Liver (tissue), 9 donors: ENCODE data around the gene P4HTM. TPM values are rescaled to one million over a fixed set of nuclear protein-coding genes. Genes with fewer than 3 reads are reported as not detected.

Experiments used
- DNase-seq: peaks from one replicate; pipeline ENCODE4 v3.0.0-alpha.2; 2017; ENCODE audit warnings: low spot score
- H3K27ac ChIP-seq, 2 donors: one replicate each; pipeline ENCODE4 v1.7.0; 2013; ENCODE audit warnings: inconsistent platforms in 2 of 2, low read length in 2 of 2, control low read depth in 1 of 2, low read depth in 1 of 2, mild to moderate bottlenecking in 1 of 2
- H3K27me3 ChIP-seq, 4 donors: one replicate each; pipeline versions ENCODE4 v1.6.1 to v1.7.0; 2013; ENCODE audit warnings: low read length in 3 of 4, inconsistent platforms in 1 of 4, mild to moderate bottlenecking in 1 of 4, moderate library complexity in 1 of 4; ENCODE audit not compliant: control insufficient read depth in 4 of 4, insufficient read depth in 4 of 4
- H3K36me3 ChIP-seq, 4 donors: one replicate each; pipeline versions ENCODE4 v1.6.1 to v1.7.0; 2013; ENCODE audit warnings: low read length in 3 of 4, mild to moderate bottlenecking in 3 of 4, low read depth in 1 of 4, moderate library complexity in 1 of 4; ENCODE audit not compliant: control insufficient read depth in 4 of 4, insufficient read depth in 3 of 4
- H3K4me1 ChIP-seq, 4 donors: one replicate each; pipeline versions ENCODE4 v1.6.1 to v1.7.0; 2013; ENCODE audit warnings: low read length in 3 of 4, mild to moderate bottlenecking in 3 of 4, moderate library complexity in 1 of 4; ENCODE audit not compliant: control insufficient read depth in 4 of 4, insufficient read depth in 4 of 4
- H3K4me3 ChIP-seq, 3 donors: one replicate each; pipeline versions ENCODE4 v1.6.1 to v1.7.0; 2013; ENCODE audit warnings: low read length in 3 of 3, control low read depth in 1 of 3, low read depth in 1 of 3, mild to moderate bottlenecking in 1 of 3
- H3K9ac ChIP-seq, 2 donors: one replicate each; pipeline ENCODE4 v1.7.0; 2013; ENCODE audit warnings: low read length in 2 of 2, mild to moderate bottlenecking in 2 of 2, moderate library complexity in 2 of 2, control low read depth in 1 of 2, low read depth in 1 of 2
- H3K9me3 ChIP-seq, 4 donors: one replicate each; pipeline versions ENCODE4 v1.6.1 to v1.7.0; 2013; ENCODE audit warnings: low read length in 3 of 4; ENCODE audit not compliant: control insufficient read depth in 4 of 4
- CTCF ChIP-seq: fragments of 150-350 bp; IDR thresholded peaks from 2 replicates; pipeline ENCODE4 v1.5.1; 2017; ENCODE audit warnings: improper control_type of control experiment, low read depth, low read length; ENCODE audit not compliant: missing input control
- EGR1 ChIP-seq, 2 donors: IDR thresholded peaks; 2 replicates each; pipeline ENCODE4 v1.6.1; 2016 to 2018; ENCODE audit warnings: antibody characterized with exemption in 2 of 2, low read depth in 2 of 2
- FOXA1 ChIP-seq: IDR thresholded peaks from 2 replicates; pipeline ENCODE4 v1.6.1; 2016; ENCODE audit warnings: antibody characterized with exemption
- FOXA2 ChIP-seq: IDR thresholded peaks from 2 replicates; pipeline ENCODE4 v1.6.1; 2016; ENCODE audit warnings: antibody characterized with exemption
- GABPA ChIP-seq, 2 donors: IDR thresholded peaks in 1 of 2; conservative IDR thresholded peaks in 1 of 2; 2 replicates each; pipeline ENCODE4 v1.6.1; 2016; ENCODE audit warnings: antibody characterized with exemption in 2 of 2, mild to moderate bottlenecking in 1 of 2, moderate library complexity in 1 of 2
- RXRA ChIP-seq, 2 donors: IDR thresholded peaks; 2 replicates each; pipeline ENCODE4 v1.6.1; 2017 to 2018; ENCODE audit warnings: antibody characterized with exemption in 2 of 2, mild to moderate bottlenecking in 1 of 2
- SP1 ChIP-seq: IDR thresholded peaks from 2 replicates; pipeline ENCODE4 v1.6.1; 2018; ENCODE audit warnings: antibody characterized with exemption, mild to moderate bottlenecking
- TAF1 ChIP-seq: conservative IDR thresholded peaks from 2 replicates; pipeline ENCODE4 v1.6.1; 2016; ENCODE audit warnings: antibody characterized with exemption, mild to moderate bottlenecking
- WGBS: extraction: QIAGEN DNeasy Blood & Tissue Kit; methylation state at CpG from one replicate; pipeline ENCODE4 v1.1.7; 2013; 5-methylcytosine and 5-hydroxymethylcytosine counted together
- polyA plus RNA-seq, 2 donors: library from polyadenylated mRNA; stranded (reverse) in 1 of 2; unstranded in 1 of 2; fragments of 200-250 nt in 1 of 2; fragments of >200 nt in 1 of 2; fragmentation: Nextera tagmentation in 1 of 2; extraction: Ambion mirVana in 1 of 2; gene quantifications; one replicate each; pipeline versions ENCODE4 v1.2.1 to v1.2.3, GENCODE V29; 2013 to 2015
- total RNA-seq, 2 donors: library from RNA; depleted of rRNA; stranded (reverse); fragments of >200 nt; gene quantifications; one replicate each; pipeline ENCODE4 v1.2.3, GENCODE V29; 2014
- TF ChIP-seq, protein P1 (sequence below): IDR thresholded peaks from 2 replicates; pipeline ENCODE4 v1.6.1; 2016; ENCODE audit warnings: antibody characterized with exemption, mild to moderate bottlenecking
- TF ChIP-seq, protein P2 (sequence below): IDR thresholded peaks from 2 replicates; pipeline ENCODE4 v1.6.1; 2016; ENCODE audit warnings: antibody characterized with exemption
- TF ChIP-seq, protein P3 (sequence below): IDR thresholded peaks from 2 replicates; pipeline ENCODE4 v1.6.1; 2016; ENCODE audit warnings: antibody characterized with exemption
- donor health status: healthy.
- donor health status: healthy.
- donor health status: healthy.
- donor health status: healthy.
- donor health status: healthy.

The P4HTM gene
- total and polyA plus RNA-seq, 4 donors = 10.0 to 16.2 (median 11.9) TPM

DNA sequence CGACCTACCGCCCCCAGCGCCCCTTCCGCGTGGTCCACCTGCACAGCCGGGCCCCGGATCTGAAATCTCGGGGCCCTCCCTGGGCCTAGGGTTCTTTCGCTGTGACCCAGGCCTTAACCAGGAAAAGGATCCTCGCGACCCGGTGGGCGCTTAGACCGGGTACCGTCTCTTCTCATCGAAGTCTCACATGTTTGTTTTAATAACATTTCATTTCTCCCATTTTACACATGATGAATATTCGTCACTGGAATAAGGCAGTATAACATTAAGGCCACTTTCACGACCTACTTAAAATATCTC is 28.6 kb downstream of the P4HTM start:
- peak overlapping the region; percentile 55 to 95 (median 89) for H3K4me3 ChIP-seq
- no peaks in the 10 kb centered on the region for H3K9me3 ChIP-seq
- H3K4me1 ChIP-seq = peaks cover 14 to 45% (median 37%) of the 10 kb centered on the region in 4 donors
- TF ChIP-seq, protein P1, sequence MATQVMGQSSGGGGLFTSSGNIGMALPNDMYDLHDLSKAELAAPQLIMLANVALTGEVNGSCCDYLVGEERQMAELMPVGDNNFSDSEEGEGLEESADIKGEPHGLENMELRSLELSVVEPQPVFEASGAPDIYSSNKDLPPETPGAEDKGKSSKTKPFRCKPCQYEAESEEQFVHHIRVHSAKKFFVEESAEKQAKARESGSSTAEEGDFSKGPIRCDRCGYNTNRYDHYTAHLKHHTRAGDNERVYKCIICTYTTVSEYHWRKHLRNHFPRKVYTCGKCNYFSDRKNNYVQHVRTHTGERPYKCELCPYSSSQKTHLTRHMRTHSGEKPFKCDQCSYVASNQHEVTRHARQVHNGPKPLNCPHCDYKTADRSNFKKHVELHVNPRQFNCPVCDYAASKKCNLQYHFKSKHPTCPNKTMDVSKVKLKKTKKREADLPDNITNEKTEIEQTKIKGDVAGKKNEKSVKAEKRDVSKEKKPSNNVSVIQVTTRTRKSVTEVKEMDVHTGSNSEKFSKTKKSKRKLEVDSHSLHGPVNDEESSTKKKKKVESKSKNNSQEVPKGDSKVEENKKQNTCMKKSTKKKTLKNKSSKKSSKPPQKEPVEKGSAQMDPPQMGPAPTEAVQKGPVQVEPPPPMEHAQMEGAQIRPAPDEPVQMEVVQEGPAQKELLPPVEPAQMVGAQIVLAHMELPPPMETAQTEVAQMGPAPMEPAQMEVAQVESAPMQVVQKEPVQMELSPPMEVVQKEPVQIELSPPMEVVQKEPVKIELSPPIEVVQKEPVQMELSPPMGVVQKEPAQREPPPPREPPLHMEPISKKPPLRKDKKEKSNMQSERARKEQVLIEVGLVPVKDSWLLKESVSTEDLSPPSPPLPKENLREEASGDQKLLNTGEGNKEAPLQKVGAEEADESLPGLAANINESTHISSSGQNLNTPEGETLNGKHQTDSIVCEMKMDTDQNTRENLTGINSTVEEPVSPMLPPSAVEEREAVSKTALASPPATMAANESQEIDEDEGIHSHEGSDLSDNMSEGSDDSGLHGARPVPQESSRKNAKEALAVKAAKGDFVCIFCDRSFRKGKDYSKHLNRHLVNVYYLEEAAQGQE = no peak
- TF ChIP-seq GABPA (IDR thresholded peaks at IDR 0.05 in 1 of 2, conservative IDR thresholded peaks at IDR 0.05 in 1 of 2) (peak in 1 of 2 donors; percentile 64), SP1 (no peak)
- DNase-seq = no peak
- H3K27me3 ChIP-seq = no peaks in the 10 kb centered on the region
- peaks cover 7 to 30% (median 16%) of the 10 kb centered on the region in 4 donors for H3K36me3 ChIP-seq
- WGBS = 2% methylated on average over 18 of the region's 18 CpGs
- H3K27ac ChIP-seq = peak overlapping the region; percentile 30 to 53
- H3K9ac ChIP-seq = peak overlapping the region; percentile 15 to 67

DNA sequence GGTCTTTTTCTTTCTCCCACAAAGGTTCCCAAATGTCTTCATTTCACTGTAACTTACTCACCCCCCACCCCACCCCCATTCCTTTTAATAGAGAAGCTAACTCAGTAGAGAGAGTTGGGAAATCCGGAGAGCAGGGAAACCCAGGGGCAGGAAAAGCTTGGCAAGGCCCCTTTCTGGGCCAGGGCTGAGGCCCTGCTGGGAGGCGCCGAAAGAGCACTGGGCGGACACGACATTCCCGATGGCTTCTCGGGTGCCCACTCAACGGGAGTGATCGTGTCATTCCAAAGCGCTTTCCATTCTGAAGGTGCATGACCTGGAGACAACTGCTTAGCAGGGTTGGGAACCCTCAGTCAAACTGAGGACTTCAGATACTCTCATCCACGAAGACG is 29.9 kb downstream of the P4HTM start:
- Histone ChIP-seq H3K27ac (peak overlapping the region; percentile 15 to 97), H3K9me3 (no peaks in the 10 kb centered on the region), H3K4me1 (peaks cover 14 to 51% (median 37%) of the 10 kb centered on the region in 4 donors), H3K4me3 (peak overlapping the region in 2 of 3 donors; percentile 58 to 70), H3K36me3 (peaks cover 2 to 29% (median 24%) of the 10 kb centered on the region in 4 donors), H3K9ac (peak overlapping the region in 1 of 2 donors; percentile 96), H3K27me3 (no peaks in the 10 kb centered on the region)
- TF ChIP-seq, protein P2, sequence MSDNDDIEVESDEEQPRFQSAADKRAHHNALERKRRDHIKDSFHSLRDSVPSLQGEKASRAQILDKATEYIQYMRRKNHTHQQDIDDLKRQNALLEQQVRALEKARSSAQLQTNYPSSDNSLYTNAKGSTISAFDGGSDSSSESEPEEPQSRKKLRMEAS = no peak
- TF ChIP-seq TAF1 = no peak
- no peak for TF ChIP-seq RXRA (IDR thresholded peaks at IDR 0.05)
- no peak for TF ChIP-seq CTCF
- TF ChIP-seq, protein P3, sequence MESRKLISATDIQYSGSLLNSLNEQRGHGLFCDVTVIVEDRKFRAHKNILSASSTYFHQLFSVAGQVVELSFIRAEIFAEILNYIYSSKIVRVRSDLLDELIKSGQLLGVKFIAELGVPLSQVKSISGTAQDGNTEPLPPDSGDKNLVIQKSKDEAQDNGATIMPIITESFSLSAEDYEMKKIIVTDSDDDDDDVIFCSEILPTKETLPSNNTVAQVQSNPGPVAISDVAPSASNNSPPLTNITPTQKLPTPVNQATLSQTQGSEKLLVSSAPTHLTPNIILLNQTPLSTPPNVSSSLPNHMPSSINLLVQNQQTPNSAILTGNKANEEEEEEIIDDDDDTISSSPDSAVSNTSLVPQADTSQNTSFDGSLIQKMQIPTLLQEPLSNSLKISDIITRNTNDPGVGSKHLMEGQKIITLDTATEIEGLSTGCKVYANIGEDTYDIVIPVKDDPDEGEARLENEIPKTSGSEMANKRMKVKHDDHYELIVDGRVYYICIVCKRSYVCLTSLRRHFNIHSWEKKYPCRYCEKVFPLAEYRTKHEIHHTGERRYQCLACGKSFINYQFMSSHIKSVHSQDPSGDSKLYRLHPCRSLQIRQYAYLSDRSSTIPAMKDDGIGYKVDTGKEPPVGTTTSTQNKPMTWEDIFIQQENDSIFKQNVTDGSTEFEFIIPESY = no peak
- TF ChIP-seq FOXA1 = no peak
- no peak for TF ChIP-seq FOXA2
- TF ChIP-seq EGR1 (IDR thresholded peaks at IDR 0.05; ENCODE audit: low read depth in 2 of 2) = no peak
- no peak for TF ChIP-seq SP1
- no peak for DNase-seq
- 38% methylated on average over 12 of the region's 12 CpGs for WGBS
